ENCODE measurements around the gene LRCH4.

DNA sequence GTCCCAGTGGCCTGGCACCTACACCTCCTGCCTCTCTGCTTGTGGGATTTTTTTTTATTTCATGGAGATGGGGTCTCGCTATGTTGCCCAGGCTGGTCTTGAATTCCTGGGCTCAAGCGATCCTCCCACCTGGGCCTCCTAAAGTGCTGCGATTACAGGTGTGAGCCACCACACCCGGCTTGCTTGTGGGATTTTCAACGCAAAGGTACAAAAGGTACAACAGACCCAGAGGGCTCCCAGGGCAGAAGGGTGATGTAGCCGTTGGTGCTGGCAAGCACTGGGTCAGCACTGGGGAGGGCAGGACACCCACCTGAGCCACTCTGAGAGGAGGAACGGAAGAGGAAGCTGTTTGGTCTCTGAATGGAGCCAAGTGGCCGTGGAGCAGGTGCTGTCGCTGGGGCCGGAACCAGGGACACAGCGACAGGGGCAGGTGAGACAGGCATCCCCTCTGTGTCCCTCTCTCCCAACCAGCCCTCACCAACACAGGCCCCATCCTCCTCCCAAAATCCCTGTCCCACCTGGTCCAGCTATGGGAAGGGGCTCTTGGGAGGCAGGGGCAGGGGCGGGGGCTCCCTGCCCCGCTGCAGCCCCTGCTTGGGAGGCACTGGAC lies 9.4 kb downstream of the LRCH4 start:
- no peak for TF ChIP-seq CTCF (IDR thresholded peaks at IDR 0.05)
- no peak for TF ChIP-seq POLR2AphosphoS5 (IDR thresholded peaks at IDR 0.05; ENCODE audit: low read depth, low read length)
- no peak for TF ChIP-seq SIN3A (IDR thresholded peaks at IDR 0.05; ENCODE audit: borderline replicate concordance, insufficient read depth, low read depth, low read length)
- TF ChIP-seq REST (IDR thresholded peaks at IDR 0.05; ENCODE audit: insufficient read depth in 1 of 2, low read depth in 2 of 2, low read length in 1 of 2): no peak
- no peak for TF ChIP-seq TCF7L2 (IDR thresholded peaks at IDR 0.05; ENCODE audit: low read depth, low read length)
